ENCODE results near the gene C2orf80.

C2orf80 gene

DNA sequence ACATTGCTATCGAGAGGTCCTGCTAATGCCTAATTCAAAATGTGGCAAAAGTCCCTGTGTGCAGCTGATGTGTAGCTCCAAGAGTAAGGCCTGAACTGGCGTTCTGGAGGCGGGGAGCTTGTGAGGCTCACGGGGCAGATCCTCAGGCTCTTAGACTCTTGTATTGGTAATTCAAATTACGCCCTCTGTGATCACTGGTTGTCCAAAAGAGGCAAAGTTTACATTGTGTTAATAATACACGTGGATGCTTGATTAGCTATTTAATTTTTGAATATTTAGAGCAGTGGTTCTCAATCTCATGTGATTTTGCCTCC, 14.0 kb downstream of the C2orf80 start:
- TF ChIP-seq, protein P1, sequence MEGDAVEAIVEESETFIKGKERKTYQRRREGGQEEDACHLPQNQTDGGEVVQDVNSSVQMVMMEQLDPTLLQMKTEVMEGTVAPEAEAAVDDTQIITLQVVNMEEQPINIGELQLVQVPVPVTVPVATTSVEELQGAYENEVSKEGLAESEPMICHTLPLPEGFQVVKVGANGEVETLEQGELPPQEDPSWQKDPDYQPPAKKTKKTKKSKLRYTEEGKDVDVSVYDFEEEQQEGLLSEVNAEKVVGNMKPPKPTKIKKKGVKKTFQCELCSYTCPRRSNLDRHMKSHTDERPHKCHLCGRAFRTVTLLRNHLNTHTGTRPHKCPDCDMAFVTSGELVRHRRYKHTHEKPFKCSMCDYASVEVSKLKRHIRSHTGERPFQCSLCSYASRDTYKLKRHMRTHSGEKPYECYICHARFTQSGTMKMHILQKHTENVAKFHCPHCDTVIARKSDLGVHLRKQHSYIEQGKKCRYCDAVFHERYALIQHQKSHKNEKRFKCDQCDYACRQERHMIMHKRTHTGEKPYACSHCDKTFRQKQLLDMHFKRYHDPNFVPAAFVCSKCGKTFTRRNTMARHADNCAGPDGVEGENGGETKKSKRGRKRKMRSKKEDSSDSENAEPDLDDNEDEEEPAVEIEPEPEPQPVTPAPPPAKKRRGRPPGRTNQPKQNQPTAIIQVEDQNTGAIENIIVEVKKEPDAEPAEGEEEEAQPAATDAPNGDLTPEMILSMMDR (IDR thresholded peaks at IDR 0.05): no peak
- no peaks in the 10 kb centered on the region for H3K36me3 ChIP-seq
- no peak for DNase-seq
- H3K27me3 ChIP-seq: no peaks in the 10 kb centered on the region
- intact Hi-C loops (cut with DNase I; ENCODE audit: low total_unique reads): loop anchor here (10.0 kb wide), 1 partner anchor 79 kb away; the partner anchor contains the start of gene IDH1
- H3K9me3 ChIP-seq: no peaks in the 10 kb centered on the region
- H3K4me1 ChIP-seq: no peaks in the 10 kb centered on the region
- H3K4me3 ChIP-seq: no peak overlapping the region
- H3K27ac ChIP-seq: no peak overlapping the region

DNA sequence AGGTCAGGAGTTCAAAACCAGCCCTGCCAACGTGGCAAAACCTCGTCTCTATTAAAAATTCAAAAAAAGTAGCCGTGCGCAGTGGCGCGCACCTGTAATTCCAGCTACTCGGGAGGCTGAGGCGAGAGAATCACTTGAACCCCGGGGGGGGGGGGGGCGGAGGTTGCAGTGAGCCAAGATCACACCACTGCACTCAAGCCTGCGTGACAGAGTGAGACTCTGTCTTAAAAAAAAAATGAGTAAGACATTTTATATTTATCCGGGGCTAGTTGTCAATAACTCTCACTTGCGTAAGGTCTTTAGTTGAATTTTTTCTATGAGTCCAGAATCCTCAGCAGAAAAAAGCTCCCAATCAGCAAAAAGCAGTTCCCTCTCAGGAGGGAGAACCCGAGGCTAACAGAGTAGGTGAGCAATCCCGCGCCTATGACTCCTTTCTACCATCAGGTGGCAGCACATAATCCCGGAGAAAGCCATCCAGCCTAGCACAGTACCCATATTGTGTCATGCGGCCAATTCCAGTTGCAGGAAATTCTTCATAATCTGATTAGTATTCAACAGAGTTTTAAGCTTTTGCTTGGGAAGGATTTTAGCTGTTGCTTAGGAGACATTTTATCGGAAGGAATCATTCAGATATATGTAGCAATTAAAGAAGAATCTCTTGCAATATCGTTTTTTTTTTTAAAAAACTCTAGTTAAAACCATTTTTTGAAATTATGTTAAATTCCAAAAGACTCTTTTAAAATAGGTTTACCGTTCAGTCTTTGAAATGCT, 14.6 kb downstream of the C2orf80 start:
- DNase-seq: peak; percentile 80 to 86
- Histone ChIP-seq H3K4me1 (no peaks in the 10 kb centered on the region), H3K9me3 (no peaks in the 10 kb centered on the region), H3K36me3 (no peaks in the 10 kb centered on the region), H3K4me3 (no peak overlapping the region), H3K27me3 (no peaks in the 10 kb centered on the region), H3K27ac (no peak overlapping the region)
- TF ChIP-seq, protein P1 (IDR thresholded peaks at IDR 0.05): peak; percentile 72 to 90
- intact Hi-C loops (cut with DNase I; ENCODE audit: low total_unique reads): loop anchor here (10.0 kb wide), 1 partner anchor 80 kb away; the partner anchor contains the start of gene IDH1

DNA sequence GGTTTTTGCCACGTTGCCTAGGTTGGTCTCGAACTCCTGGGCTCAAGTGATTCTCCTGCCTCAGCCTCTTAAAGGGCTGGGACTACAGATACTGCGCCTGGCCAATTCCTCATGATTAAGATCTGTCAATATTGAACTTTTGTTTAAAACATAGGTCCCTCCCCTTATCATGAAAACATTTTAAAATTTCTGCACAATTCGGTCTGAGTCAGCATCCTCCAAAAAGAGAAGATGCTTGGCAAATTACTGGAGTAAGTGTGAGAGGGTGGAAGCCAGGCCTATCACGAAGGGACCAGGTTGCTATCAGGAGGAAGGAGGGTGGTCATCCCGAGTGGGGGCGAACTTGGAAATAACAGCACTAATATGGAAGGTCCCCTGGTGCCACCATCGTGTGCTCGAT, 15.7 kb downstream of the C2orf80 start:
- no peak overlapping the region for H3K27ac ChIP-seq
- H3K27me3 ChIP-seq: no peaks in the 10 kb centered on the region
- TF ChIP-seq, protein P1 (IDR thresholded peaks at IDR 0.05): no peak

DNA sequence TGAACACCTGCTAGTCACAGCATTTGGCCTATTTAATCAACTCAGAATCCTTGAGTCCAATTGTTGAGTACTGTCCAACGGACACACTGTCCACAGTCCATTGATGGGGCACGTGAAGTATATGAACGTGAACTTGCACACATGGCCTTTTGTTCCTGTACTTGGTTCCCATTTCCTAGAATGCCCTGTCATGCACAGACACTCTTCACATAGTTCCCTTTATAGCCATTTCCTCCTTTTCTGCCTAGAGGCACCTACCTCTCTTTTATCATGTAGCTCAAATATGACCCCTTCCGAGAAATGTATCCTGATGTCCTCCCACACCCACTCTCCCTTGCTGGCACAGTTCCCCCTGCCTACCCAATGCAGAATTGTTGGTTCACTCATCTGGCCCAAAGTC, 17.7 kb downstream of the C2orf80 start:
- intact Hi-C loops (cut with DNase I; ENCODE audit: low total_unique reads): loop anchor here (10.0 kb wide), 1 partner anchor 83 kb away; the partner anchor contains the start of gene IDH1
- no peaks in the 10 kb centered on the region for H3K4me1 ChIP-seq
- TF ChIP-seq, protein P1 (IDR thresholded peaks at IDR 0.05): no peak
- H3K27me3 ChIP-seq: no peaks in the 10 kb centered on the region
- H3K36me3 ChIP-seq: no peaks in the 10 kb centered on the region
- H3K27ac ChIP-seq: no peak overlapping the region
- peak in 1 of 2 donors; percentile 26 for DNase-seq
- H3K9me3 ChIP-seq: no peaks in the 10 kb centered on the region
- H3K4me3 ChIP-seq: no peak overlapping the region

More for the DNA sequence above, 15.7 kb downstream of the C2orf80 start:
- intact Hi-C loops (cut with DNase I; ENCODE audit: low total_unique reads): loop anchor here (10.0 kb wide), 1 partner anchor 81 kb away; the partner anchor contains the start of gene IDH1
- H3K36me3 ChIP-seq: no peaks in the 10 kb centered on the region
- no peak overlapping the region for H3K4me3 ChIP-seq
- H3K4me1 ChIP-seq: no peaks in the 10 kb centered on the region
- no peak for DNase-seq
- H3K9me3 ChIP-seq: no peaks in the 10 kb centered on the region

DNA sequence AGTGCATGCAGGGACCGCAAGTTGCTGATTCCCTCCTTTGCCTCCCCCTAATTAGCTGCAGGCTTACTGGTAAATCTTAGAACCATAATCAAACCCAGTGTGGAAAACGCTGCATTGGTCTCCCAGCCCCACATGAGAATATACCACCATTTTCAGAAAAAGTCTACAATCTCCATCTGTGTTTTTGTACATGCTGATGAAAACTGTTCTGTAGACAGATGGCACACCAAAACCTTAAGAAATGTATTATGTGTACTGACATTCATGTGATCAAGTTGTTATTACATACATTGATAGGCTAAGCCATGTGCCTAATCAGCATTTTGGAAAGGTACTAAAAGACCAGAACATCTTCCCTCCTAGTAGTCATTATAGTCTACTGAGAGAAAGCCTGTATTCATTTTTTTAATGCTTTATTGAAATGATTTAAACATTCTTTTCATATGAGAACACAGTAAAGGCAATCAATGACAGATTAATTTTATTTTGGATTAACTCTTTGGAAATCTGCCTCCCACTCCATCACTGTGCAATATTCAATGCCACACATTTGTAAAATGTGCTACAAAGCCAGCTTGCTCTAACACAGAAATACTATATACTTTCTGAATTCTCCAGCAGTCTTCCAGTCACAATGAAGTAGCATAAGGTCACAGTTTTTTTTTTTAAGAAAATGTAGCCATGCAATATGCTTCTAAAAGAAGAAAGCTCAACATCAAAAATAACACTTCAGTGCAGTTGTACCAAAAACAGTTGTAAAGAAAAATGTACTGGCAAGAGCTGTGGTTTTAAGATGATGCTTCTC, 24.7 kb downstream of the C2orf80 start:
- Histone ChIP-seq H3K4me3 (no peak overlapping the region), H3K9me3 (no peaks in the 10 kb centered on the region), H3K36me3 (no peaks in the 10 kb centered on the region), H3K27ac (no peak overlapping the region), H3K27me3 (no peaks in the 10 kb centered on the region), H3K4me1 (no peaks in the 10 kb centered on the region)
- no peak for DNase-seq
- intact Hi-C loops (cut with DNase I; ENCODE audit: low total_unique reads): no loop called here
- TF ChIP-seq, protein P1 (IDR thresholded peaks at IDR 0.05): no peak

Data from tibial artery (tissue), 4 donors.